ENCODE measurements around the gene FOXC2.

DNA sequence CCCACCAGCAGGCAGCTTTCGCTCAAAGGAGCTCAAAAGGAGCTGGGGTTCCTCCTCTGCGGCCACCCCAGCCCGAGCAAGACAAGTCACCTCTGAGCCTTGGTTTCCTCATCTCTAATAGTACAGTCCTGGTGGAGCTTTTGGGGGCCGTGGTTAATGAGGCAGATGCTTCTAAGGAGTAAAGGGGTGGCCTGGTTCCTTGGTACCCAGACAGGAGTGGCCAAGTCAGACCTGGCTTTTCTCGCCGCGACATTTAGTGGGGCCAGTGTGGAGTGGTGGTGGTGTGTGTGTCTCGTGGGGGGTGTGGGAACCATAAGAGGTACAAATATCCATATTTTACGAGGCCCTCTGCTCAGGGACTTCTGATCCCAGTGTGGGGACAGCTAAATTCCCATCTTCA, 49.6 kb upstream of the FOXC2 start:
- no peak for TF ChIP-seq EP300 (IDR thresholded peaks at IDR 0.05)
- TF ChIP-seq POLR2A (IDR thresholded peaks at IDR 0.05): no peak
